ENCODE measurements around the gene WARS2. TPM values are rescaled to one million over a fixed set of nuclear protein-coding genes. Genes with fewer than 3 reads are reported as not detected.

WARS2 gene
- total RNA-seq, 1 experiment from 2014 or later = 10.5 TPM

DNA sequence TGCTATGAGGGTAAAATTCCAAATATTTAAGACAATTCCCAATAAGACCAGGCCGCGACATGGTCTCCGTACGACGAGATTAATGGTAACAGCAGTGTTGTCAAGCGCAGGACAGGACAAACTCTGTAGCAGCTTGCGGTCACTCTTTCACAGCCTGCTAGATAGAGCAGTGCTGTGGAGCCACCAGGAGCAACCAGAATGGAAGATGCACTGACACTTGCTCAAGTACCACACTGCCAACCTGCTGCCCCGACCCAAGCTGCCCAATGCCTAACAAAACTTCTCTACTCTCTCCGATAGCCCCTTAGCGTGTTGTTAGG, 636 bp downstream of the WARS2 start:
- peaks cover 26% of the 10 kb centered on the region for H3K79me2 ChIP-seq (ENCODE audit: insufficient read depth, low read length)

More for the DNA sequence above, 636 bp downstream of the WARS2 start:
- Histone ChIP-seq H3K4me1 (ENCODE audit: control insufficient read depth in 1 of 2, insufficient read depth in 2 of 2, low read length in 2 of 2) (peaks cover 3 to 19% of the 10 kb centered on the region in 2 experiments; a peak in 3 of 4 replicates), H3K27me3 (ENCODE audit: insufficient read depth, low read length) (no peaks in the 10 kb centered on the region), H2AFZ (ENCODE audit: low read depth, low read length, poor library complexity, severe bottlenecking) (peak overlapping the region; percentile 49), H3K9ac (ENCODE audit: low read length) (peak overlapping the region; percentile 89), H3K9me3 (ENCODE audit: control insufficient read depth in 1 of 2, insufficient read depth in 1 of 2, low read depth in 1 of 2, low read length in 2 of 2) (no peaks in the 10 kb centered on the region), H3K36me3 (ENCODE audit: control insufficient read depth in 1 of 2, insufficient read depth in 2 of 2, low read length in 2 of 2) (no peaks in the 10 kb centered on the region), H3K9me2 (ENCODE audit: insufficient read depth) (no peaks in the 10 kb centered on the region), H3K4me2 (ENCODE audit: low read length) (peak overlapping the region; percentile 94), H3K27ac (ENCODE audit: low read depth, low read length) (peak overlapping the region; percentile 91), H4K20me1 (ENCODE audit: insufficient read depth) (no peaks in the 10 kb centered on the region), H3K4me3 (replicated peaks in 1 of 2; ENCODE audit: low read depth in 1 of 2, low read length in 2 of 2) (peak overlapping the region; percentile 65 to 78)
- DNase-seq (ENCODE audit: low read depth, low spot score) (no peak), ATAC-seq (peak; percentile 30)
- ChIA-PET CTCF (interaction anchor here (2.2 kb wide), 1 partner anchor 135 kb away, joined by 12 read pairs; no protein-coding TSS in a partner anchor), POLR2A (interaction anchor here (0.8 to 1.7 kb wide), 4 partner anchors 9 to 131 kb away, joined by 3 to 4 read pairs (median 4); no protein-coding TSS in a partner anchor), RAD21 (ENCODE audit: low non-redundant PET in 1 of 2, low total read pairs in 2 of 2, uncharacterized antibody in 2 of 2, unreplicated experiment in 2 of 2) (no interaction called here)
- TF ChIP-seq, protein P1, sequence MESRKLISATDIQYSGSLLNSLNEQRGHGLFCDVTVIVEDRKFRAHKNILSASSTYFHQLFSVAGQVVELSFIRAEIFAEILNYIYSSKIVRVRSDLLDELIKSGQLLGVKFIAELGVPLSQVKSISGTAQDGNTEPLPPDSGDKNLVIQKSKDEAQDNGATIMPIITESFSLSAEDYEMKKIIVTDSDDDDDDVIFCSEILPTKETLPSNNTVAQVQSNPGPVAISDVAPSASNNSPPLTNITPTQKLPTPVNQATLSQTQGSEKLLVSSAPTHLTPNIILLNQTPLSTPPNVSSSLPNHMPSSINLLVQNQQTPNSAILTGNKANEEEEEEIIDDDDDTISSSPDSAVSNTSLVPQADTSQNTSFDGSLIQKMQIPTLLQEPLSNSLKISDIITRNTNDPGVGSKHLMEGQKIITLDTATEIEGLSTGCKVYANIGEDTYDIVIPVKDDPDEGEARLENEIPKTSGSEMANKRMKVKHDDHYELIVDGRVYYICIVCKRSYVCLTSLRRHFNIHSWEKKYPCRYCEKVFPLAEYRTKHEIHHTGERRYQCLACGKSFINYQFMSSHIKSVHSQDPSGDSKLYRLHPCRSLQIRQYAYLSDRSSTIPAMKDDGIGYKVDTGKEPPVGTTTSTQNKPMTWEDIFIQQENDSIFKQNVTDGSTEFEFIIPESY (IDR thresholded peaks at IDR 0.05; ENCODE audit: extremely low read depth, insufficient replicate concordance, low read length) = no peak
- TF ChIP-seq CEBPB (IDR thresholded peaks at IDR 0.05; ENCODE audit: low read depth) (no peak), EGR1 (IDR thresholded peaks at IDR 0.05; ENCODE audit: low read depth) (no peak), FOSL1 (IDR thresholded peaks at IDR 0.05; ENCODE audit: low read depth) (no peak), RAD21 (IDR thresholded peaks at IDR 0.05; ENCODE audit: low read depth) (no peak), YY1 (IDR thresholded peaks at IDR 0.05; ENCODE audit: extremely low read depth, insufficient replicate concordance, low read depth, low read length) (no peak), TCF7L2 (IDR thresholded peaks at IDR 0.05; ENCODE audit: borderline replicate concordance, extremely low read depth, insufficient read depth, insufficient read length) (no peak), SP1 (IDR thresholded peaks at IDR 0.05; ENCODE audit: low read depth) (no peak), SRF (IDR thresholded peaks at IDR 0.05; ENCODE audit: low read depth) (no peak)
- TF ChIP-seq, protein P2, sequence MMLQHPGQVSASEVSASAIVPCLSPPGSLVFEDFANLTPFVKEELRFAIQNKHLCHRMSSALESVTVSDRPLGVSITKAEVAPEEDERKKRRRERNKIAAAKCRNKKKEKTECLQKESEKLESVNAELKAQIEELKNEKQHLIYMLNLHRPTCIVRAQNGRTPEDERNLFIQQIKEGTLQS (IDR thresholded peaks at IDR 0.05) = no peak
- TF ChIP-seq, protein P3, sequence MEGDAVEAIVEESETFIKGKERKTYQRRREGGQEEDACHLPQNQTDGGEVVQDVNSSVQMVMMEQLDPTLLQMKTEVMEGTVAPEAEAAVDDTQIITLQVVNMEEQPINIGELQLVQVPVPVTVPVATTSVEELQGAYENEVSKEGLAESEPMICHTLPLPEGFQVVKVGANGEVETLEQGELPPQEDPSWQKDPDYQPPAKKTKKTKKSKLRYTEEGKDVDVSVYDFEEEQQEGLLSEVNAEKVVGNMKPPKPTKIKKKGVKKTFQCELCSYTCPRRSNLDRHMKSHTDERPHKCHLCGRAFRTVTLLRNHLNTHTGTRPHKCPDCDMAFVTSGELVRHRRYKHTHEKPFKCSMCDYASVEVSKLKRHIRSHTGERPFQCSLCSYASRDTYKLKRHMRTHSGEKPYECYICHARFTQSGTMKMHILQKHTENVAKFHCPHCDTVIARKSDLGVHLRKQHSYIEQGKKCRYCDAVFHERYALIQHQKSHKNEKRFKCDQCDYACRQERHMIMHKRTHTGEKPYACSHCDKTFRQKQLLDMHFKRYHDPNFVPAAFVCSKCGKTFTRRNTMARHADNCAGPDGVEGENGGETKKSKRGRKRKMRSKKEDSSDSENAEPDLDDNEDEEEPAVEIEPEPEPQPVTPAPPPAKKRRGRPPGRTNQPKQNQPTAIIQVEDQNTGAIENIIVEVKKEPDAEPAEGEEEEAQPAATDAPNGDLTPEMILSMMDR (IDR thresholded peaks at IDR 0.05 in 2 of 3, conservative IDR thresholded peaks at IDR 0.05 in 1 of 3; ENCODE audit: borderline replicate concordance in 1 of 3, insufficient read depth in 1 of 3, low read depth in 2 of 3, low read length in 2 of 3) = no peak
- intact Hi-C loops (cut with micrococcal nuclease) = loop anchor here (5.0 kb wide), 1 partner anchor 137 kb away; no protein-coding TSS in a partner anchor
- BruUV-seq (replicated peaks) = no TSS peak
